DOHH2 (cell line): Measurements from ENCODE around the gene HACL1.

Experiments
- H3F3A ChIP-seq: fragments of 200-600 bp; sonication (generic), shearing (Covaris generic); 2 replicates; pipeline ENCODE4 v1.6.0; 2016; ENCODE audit warnings: antibody characterized with exemption, mild to moderate bottlenecking; ENCODE audit not compliant: control insufficient read depth, insufficient read depth
- H3K27ac ChIP-seq: fragments of 200-600 bp; sonication (generic); 2 replicates; pipeline ENCODE4 v1.5.1; 2014; ENCODE audit warnings: low read depth, mild to moderate bottlenecking, low read length, moderate library complexity
- H3K27me3 ChIP-seq: fragments of 200-600 bp; sonication (generic); 2 replicates; pipeline ENCODE4 v1.6.1; 2014; ENCODE audit warnings: mild to moderate bottlenecking, low read length, mixed read lengths; ENCODE audit not compliant: control insufficient read depth
- H3K36me3 ChIP-seq: fragments of 200-600 bp; sonication (generic); 2 replicates; pipeline ENCODE4 v1.6.1; 2014; ENCODE audit warnings: mild to moderate bottlenecking, low read length, moderate library complexity, mixed read lengths; ENCODE audit not compliant: control insufficient read depth
- H3K4me1 ChIP-seq: fragments of 200-600 bp; sonication (generic); 2 replicates; pipeline ENCODE4 v1.6.1; 2014; ENCODE audit warnings: mild to moderate bottlenecking, low read length, mixed read lengths; ENCODE audit not compliant: control insufficient read depth
- H3K4me2 ChIP-seq: fragments of 200-600 bp; sonication (generic); 2 replicates; pipeline ENCODE4 v1.6.0; 2014; ENCODE audit warnings: mild to moderate bottlenecking, low read length, moderate library complexity
- H3K4me3 ChIP-seq: fragments of 200-600 bp; sonication (generic); 2 replicates; pipeline ENCODE4 v1.5.1; 2014; ENCODE audit warnings: mild to moderate bottlenecking, low read length, mixed read lengths
- H3K79me2 ChIP-seq: fragments of 200-600 bp; sonication (generic); 2 replicates; pipeline ENCODE4 v1.6.1; 2014; ENCODE audit warnings: mild to moderate bottlenecking, low read length, mixed read lengths; ENCODE audit not compliant: control insufficient read depth
- H3K9me2 ChIP-seq: fragments of 200-600 bp; sonication (generic); replicated peaks from 2 replicates; pipeline ENCODE4 v1.6.1; 2014; ENCODE audit warnings: mild to moderate bottlenecking, low read length, mixed read lengths; ENCODE audit not compliant: control insufficient read depth
- H3K9me3 ChIP-seq: fragments of 200-600 bp; sonication (generic); 2 replicates; pipeline ENCODE4 v1.6.1; 2014; ENCODE audit warnings: antibody characterized with exemption, low read length, mixed read lengths; ENCODE audit not compliant: control insufficient read depth, insufficient read depth
- H4K20me1 ChIP-seq: fragments of 200-600 bp; sonication (generic); 2 replicates; pipeline ENCODE4 v1.6.0; 2014; ENCODE audit warnings: low read depth, mild to moderate bottlenecking, antibody characterized with exemption, low read length, moderate library complexity; ENCODE audit not compliant: control insufficient read depth, insufficient read depth
- EZH2phosphoT487 ChIP-seq: fragments of 200-600 bp; sonication (generic); IDR thresholded peaks from 2 replicates; pipeline ENCODE4 v1.6.1; 2017; ENCODE audit warnings: borderline replicate concordance, mild to moderate bottlenecking, antibody characterized with exemption, low read length, moderate library complexity, mixed read lengths
- TF ChIP-seq, protein P1 (sequence below): fragments of 200-600 bp; sonication (generic); IDR thresholded peaks from one replicate; pipeline ENCODE4 v1.5.1; 2014; ENCODE audit warnings: antibody characterized with exemption, mild to moderate bottlenecking, low read depth, low read length; ENCODE audit not compliant: poor library complexity, severe bottlenecking

Gene HACL1

GRCh38 chr3:15519096-15519495 lies 82.3 kb downstream of the HACL1 start:
- Histone ChIP-seq H3K4me3 (no peak overlapping the region), H3K4me1 (peaks cover 9% of the 10 kb centered on the region), H3K79me2 (no peaks in the 10 kb centered on the region), H3K9me3 (no peaks in the 10 kb centered on the region), H3K36me3 (no peaks in the 10 kb centered on the region), H3K27ac (no peak overlapping the region), H3K4me2 (no peak overlapping the region), H3F3A (no peaks in the 10 kb centered on the region), H4K20me1 (no peaks in the 10 kb centered on the region), H3K27me3 (peaks cover 16% of the 10 kb centered on the region), H3K9me2 (no peaks in the 10 kb centered on the region)
- TF ChIP-seq, protein P1, sequence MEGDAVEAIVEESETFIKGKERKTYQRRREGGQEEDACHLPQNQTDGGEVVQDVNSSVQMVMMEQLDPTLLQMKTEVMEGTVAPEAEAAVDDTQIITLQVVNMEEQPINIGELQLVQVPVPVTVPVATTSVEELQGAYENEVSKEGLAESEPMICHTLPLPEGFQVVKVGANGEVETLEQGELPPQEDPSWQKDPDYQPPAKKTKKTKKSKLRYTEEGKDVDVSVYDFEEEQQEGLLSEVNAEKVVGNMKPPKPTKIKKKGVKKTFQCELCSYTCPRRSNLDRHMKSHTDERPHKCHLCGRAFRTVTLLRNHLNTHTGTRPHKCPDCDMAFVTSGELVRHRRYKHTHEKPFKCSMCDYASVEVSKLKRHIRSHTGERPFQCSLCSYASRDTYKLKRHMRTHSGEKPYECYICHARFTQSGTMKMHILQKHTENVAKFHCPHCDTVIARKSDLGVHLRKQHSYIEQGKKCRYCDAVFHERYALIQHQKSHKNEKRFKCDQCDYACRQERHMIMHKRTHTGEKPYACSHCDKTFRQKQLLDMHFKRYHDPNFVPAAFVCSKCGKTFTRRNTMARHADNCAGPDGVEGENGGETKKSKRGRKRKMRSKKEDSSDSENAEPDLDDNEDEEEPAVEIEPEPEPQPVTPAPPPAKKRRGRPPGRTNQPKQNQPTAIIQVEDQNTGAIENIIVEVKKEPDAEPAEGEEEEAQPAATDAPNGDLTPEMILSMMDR: no peak
- TF ChIP-seq EZH2phosphoT487: no peak

DNA sequence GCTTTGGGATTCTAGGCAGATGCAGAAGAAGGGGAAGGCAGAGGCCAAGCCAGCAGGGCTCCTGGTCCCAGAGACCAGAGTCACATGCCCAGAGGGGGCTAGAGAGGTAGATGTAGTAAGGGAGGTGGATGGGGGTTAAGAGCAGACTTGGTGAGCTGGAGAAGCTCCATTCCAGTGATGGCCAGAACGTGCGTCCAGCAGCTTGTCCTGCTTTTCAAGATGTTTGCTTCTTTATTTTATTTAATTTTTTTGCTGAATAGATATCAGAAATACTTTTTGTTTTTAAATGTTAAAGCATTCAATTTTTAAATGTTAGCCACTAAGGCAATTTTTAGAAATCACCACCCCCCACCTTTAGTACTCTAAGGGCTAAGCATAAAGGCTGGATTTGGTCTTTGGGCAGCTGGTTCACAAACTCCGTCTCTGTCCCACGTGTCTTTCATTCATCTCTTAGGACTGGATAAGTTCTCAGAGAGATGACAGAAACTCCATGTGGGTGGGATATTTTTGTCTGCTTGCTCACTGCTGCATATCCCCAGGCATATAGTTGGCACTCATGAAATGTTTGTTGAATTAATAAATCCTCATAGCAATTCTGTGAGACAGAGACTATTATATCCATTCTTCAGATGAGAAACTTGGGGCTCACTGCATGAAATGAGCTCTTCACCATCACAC lies 86.6 kb downstream of the HACL1 start:
- Histone ChIP-seq H3K4me2 (no peak overlapping the region), H3K27me3 (peaks cover 5% of the 10 kb centered on the region; the same call in 1 of the 2 replicates), H3K36me3 (no peaks in the 10 kb centered on the region), H4K20me1 (no peaks in the 10 kb centered on the region), H3F3A (no peaks in the 10 kb centered on the region), H3K27ac (no peak overlapping the region), H3K9me2 (no peaks in the 10 kb centered on the region), H3K9me3 (no peaks in the 10 kb centered on the region), H3K4me1 (peaks cover 9% of the 10 kb centered on the region), H3K79me2 (no peaks in the 10 kb centered on the region), H3K4me3 (no peak overlapping the region)
- TF ChIP-seq, protein P1: no peak
- TF ChIP-seq EZH2phosphoT487: no peak

DNA sequence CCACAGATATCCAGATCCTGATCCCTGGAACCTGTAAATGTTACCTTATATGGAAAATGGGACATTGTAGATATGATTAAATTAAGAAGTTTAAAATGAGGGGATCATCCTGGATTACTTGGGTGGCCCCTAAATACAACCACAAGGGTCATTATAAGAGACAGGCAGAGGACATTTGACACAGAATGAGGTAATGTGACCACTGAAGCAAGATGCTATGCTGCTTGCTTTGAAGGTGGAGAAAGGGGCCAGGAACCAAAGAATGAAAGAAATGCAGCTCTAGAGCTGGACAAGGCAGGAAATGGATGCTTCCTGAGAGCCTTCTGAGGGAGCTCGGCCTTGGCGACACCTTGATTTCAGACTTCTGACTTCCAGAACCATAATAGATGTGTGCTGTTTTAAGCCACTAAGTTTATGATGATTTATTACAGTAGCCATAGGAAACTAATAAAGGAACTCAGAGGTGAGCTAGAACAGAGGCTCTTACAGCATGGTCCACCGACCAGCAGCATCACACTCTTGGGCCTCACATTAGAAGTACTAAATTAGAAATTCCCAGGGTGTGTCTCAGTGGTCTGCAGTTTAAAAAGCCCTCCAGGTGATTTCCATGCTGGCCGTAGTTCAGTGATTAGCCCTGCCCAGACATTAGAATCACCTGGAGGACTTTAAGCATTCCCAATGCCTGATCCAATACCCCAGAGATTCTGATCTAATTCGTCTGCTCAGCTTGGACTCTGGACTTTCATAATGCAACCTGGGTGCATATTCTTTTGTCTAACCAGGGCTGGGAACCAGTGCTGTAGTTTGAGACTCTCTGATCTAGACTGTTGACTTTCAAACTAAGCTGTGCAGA lies 87.3 kb downstream of the HACL1 start:
- Histone ChIP-seq H3K4me1 (peaks cover 9% of the 10 kb centered on the region), H3K36me3 (no peaks in the 10 kb centered on the region), H3K9me3 (no peaks in the 10 kb centered on the region), H4K20me1 (no peaks in the 10 kb centered on the region), H3K4me2 (no peak overlapping the region), H3K27ac (no peak overlapping the region), H3K27me3 (peaks cover 5% of the 10 kb centered on the region; the same call in 1 of the 2 replicates), H3F3A (no peaks in the 10 kb centered on the region), H3K4me3 (no peak overlapping the region), H3K79me2 (no peaks in the 10 kb centered on the region), H3K9me2 (no peaks in the 10 kb centered on the region)
- TF ChIP-seq, protein P1: no peak
- no peak for TF ChIP-seq EZH2phosphoT487
